IMR-90 (cell line): ENCODE results near the gene FAM20A. TPM values are rescaled to one million over a fixed set of nuclear protein-coding genes. Genes with fewer than 3 reads are reported as not detected.

Experiments used
- ATAC-seq: fragments of 200-7000 bp; cut with Tn5 transposase; 2 replicates; pipeline ENCODE4 v1.9.1; 2020; ENCODE audit warnings: low read depth, mild to moderate bottlenecking, moderate library complexity
- BruUV-seq: library from RNA; stranded (reverse); fragments of 400-500 nt; replicated peaks from 2 replicates; lab custom pipeline; 2021; lab: Mats Ljungman, UMichigan
- CTCF ChIA-PET: fragments of 300-600 bp; formaldehyde crosslinking; extraction: SDS; loops from one replicate; lab custom pipeline; 2021; ENCODE audit warnings: antibody characterized with exemption; lab: Yijun Ruan, JAX
- POLR2A ChIA-PET: fragments of 300-600 bp; sonication (Branson Sonifier 250); formaldehyde crosslinking; loops from one replicate; lab custom pipeline; 2022; ENCODE audit warnings: antibody characterized with exemption; ENCODE audit not compliant: unreplicated experiment; lab: Charles Lee
- DNase-seq: peaks from one replicate; pipeline ENCODE4 v3.0.0; 2013
- H2AFZ ChIP-seq: replicated peaks from 2 replicates; pipeline ENCODE3; 2013; ENCODE audit warnings: low read length, mild to moderate bottlenecking; ENCODE audit not compliant: poor library complexity
- H2AK5ac ChIP-seq: 2 replicates; pipeline ENCODE4 v1.6.1; 2013; ENCODE audit warnings: low read depth, low read length, inconsistent platforms
- H2AK9ac ChIP-seq: replicated peaks from 2 replicates; pipeline ENCODE3; 2013; ENCODE audit warnings: mild to moderate bottlenecking, low read depth, low read length, moderate library complexity; ENCODE audit not compliant: poor library complexity
- H2BK120ac ChIP-seq: 2 replicates; pipeline ENCODE4 v1.6.1; 2013; ENCODE audit warnings: low read depth, low read length, inconsistent platforms
- H2BK15ac ChIP-seq: 3 replicates; pipeline ENCODE4 v1.6.1; 2013; ENCODE audit warnings: low read depth, low read length, inconsistent platforms
- H2BK20ac ChIP-seq: 2 replicates; pipeline ENCODE4 v1.6.1; 2013; ENCODE audit warnings: low read depth, mild to moderate bottlenecking, inconsistent platforms, low read length, moderate library complexity
- H2BK5ac ChIP-seq: 2 replicates; pipeline ENCODE4 v1.6.1; 2013; ENCODE audit warnings: mild to moderate bottlenecking, low read depth, low read length, inconsistent platforms; ENCODE audit not compliant: poor library complexity, severe bottlenecking
- H3K14ac ChIP-seq: replicated peaks from 2 replicates; pipeline ENCODE4 v1.6.1; 2013; ENCODE audit warnings: low read depth, low read length, inconsistent platforms
- H3K18ac ChIP-seq: 2 replicates; pipeline ENCODE4 v1.6.1; 2013; ENCODE audit warnings: low read depth, low read length, control low read depth
- H3K23ac ChIP-seq: 2 replicates; pipeline ENCODE4 v1.6.1; 2013; ENCODE audit warnings: low read depth, low read length, inconsistent platforms
- H3K27ac ChIP-seq: 2 replicates; pipeline ENCODE4 v1.5.1; 2013; ENCODE audit warnings: mild to moderate bottlenecking, control low read depth, low read length; ENCODE audit not compliant: insufficient read depth
- H3K27me3 ChIP-seq: 2 replicates; pipeline ENCODE4 v1.6.1; 2013; ENCODE audit warnings: low read length; ENCODE audit not compliant: control insufficient read depth, insufficient read depth
- H3K36me3 ChIP-seq: 2 replicates; pipeline ENCODE4 v1.6.1; 2013; ENCODE audit warnings: low read length, mixed read lengths; ENCODE audit not compliant: control insufficient read depth, insufficient read depth
- H3K4ac ChIP-seq: 2 replicates; pipeline ENCODE4 v1.6.1; 2013; ENCODE audit warnings: low read depth, low read length, inconsistent platforms
- H3K4me1 ChIP-seq: 2 replicates; pipeline ENCODE4 v1.6.1; 2013; ENCODE audit warnings: low read length, mixed read lengths; ENCODE audit not compliant: control insufficient read depth, insufficient read depth
- H3K4me2 ChIP-seq: 2 replicates; pipeline ENCODE4 v1.6.1; 2013; ENCODE audit warnings: low read depth, mild to moderate bottlenecking, control low read depth, low read length, moderate library complexity
- H3K4me3 ChIP-seq: 2 replicates; pipeline ENCODE4 v1.5.1; 2013; ENCODE audit warnings: low read depth, mild to moderate bottlenecking, control low read depth, low read length, moderate library complexity; ENCODE audit not compliant: insufficient read depth
- H3K56ac ChIP-seq: 2 replicates; pipeline ENCODE4 v1.6.1; 2013; ENCODE audit warnings: low read length, inconsistent platforms; ENCODE audit not compliant: insufficient read depth; ENCODE audit errors: extremely low read depth
- H3K79me1 ChIP-seq, 2 experiments: 2 replicates each; pipeline ENCODE4 v1.6.1; 2013; ENCODE audit warnings: low read length in 2 of 2, inconsistent platforms in 1 of 2, low read depth in 1 of 2
- H3K9ac ChIP-seq: 2 replicates; pipeline ENCODE4 v1.6.1; 2013; ENCODE audit warnings: low read depth, low read length, control low read depth
- H3K9me1 ChIP-seq: 2 replicates; pipeline ENCODE4 v1.6.1; 2013; ENCODE audit warnings: low read length, inconsistent platforms; ENCODE audit not compliant: insufficient read depth
- H3K9me3 ChIP-seq: 2 replicates; pipeline ENCODE4 v1.6.1; 2013; ENCODE audit warnings: low read length; ENCODE audit not compliant: control insufficient read depth, insufficient read depth
- H4K20me1 ChIP-seq: 2 replicates; pipeline ENCODE4 v1.6.1; 2013; ENCODE audit warnings: low read length, inconsistent platforms; ENCODE audit not compliant: insufficient read depth
- H4K5ac ChIP-seq: 2 replicates; pipeline ENCODE4 v1.6.1; 2013; ENCODE audit warnings: mild to moderate bottlenecking, low read depth, low read length, control low read depth
- H4K8ac ChIP-seq, 2 experiments: 2 replicates each; pipeline ENCODE4 v1.6.1; 2013; ENCODE audit warnings: low read depth in 2 of 2, low read length in 2 of 2, control low read depth in 1 of 2, inconsistent platforms in 1 of 2
- H4K91ac ChIP-seq: 2 replicates; pipeline ENCODE4 v1.6.1; 2013; ENCODE audit warnings: low read depth, low read length, inconsistent platforms; ENCODE audit not compliant: insufficient read depth
- CTCF ChIP-seq: conservative IDR thresholded peaks from 2 replicates; pipeline ENCODE4 v1.5.1; 2012; ENCODE audit warnings: mild to moderate bottlenecking, low read depth, low read length, improper control_type of control experiment
- MXI1 ChIP-seq: IDR thresholded peaks from 2 replicates; pipeline ENCODE4 v1.6.1; 2012; ENCODE audit warnings: low read depth, mild to moderate bottlenecking, low read length, moderate library complexity, borderline replicate concordance
- RAD21 ChIP-seq: IDR thresholded peaks from 2 replicates; pipeline ENCODE4 v1.6.1; 2012; ENCODE audit warnings: low read length, improper control_type of control experiment
- RFX5 ChIP-seq: IDR thresholded peaks from 2 replicates; pipeline ENCODE4 v1.8.0; 2012; ENCODE audit warnings: low read depth, mild to moderate bottlenecking, low read length, moderate library complexity
- WGBS, 2 experiments: methylation state at CpG; one replicate each; pipeline versions ENCODE4 v1.1.5 to v1.1.7; 2013; ENCODE audit warnings: missing lambda C conversion rate in 2 of 2; ENCODE audit not compliant: insufficient read length in 1 of 2; ENCODE audit errors: extremely low coverage in 2 of 2; 5-methylcytosine and 5-hydroxymethylcytosine counted together
- dilution Hi-C: fragments of 300-500 bp; cut with HindIII; formaldehyde crosslinking; loops from one replicate; pipeline ENCODE4 v1.14.3; 2018; ENCODE audit warnings: low sequenced_read_pairs; ENCODE audit not compliant: unreplicated experiment
- in situ Hi-C: fragments of 300-500 bp; cut with MboI; formaldehyde crosslinking; loops from 3 replicates; pipeline ENCODE4 v1.14.3; 2019; ENCODE audit warnings: low sequenced_read_pairs, inconsistent platforms, mixed read lengths
- intact Hi-C: fragments of 100-400 bp; cut with micrococcal nuclease; formaldehyde crosslinking; loops from 2 replicates; pipeline ENCODE4 v1.10.0; 2022
- polyA plus RNA-seq, 3 experiments: library from polyadenylated mRNA; depleted of rRNA; stranded (reverse); fragments of >200 nt; gene quantifications; 2 replicates each; pipeline ENCODE4 v1.2.3, GENCODE V29; 2012; ENCODE audit warnings: low replicate concordance in 1 of 3
- total RNA-seq: library from RNA; depleted of rRNA; stranded (reverse); fragments of >200 nt; gene quantifications from 2 replicates; pipeline ENCODE4 v1.2.3, GENCODE V29; 2012

The FAM20A gene
- total and polyA plus RNA-seq, 2 of the 4 experiments (the other 2 are of a cell fraction) = not detected

- Histone ChIP-seq H2AFZ (no peak overlapping the region), H2AK5ac (no peak overlapping the region), H2BK120ac (no peak overlapping the region), H2AK9ac (no peak overlapping the region), H3K4ac (no peak overlapping the region), H3K36me3 (no peaks in the 10 kb centered on the region), H3K9ac (no peak overlapping the region), H3K9me1 (no peaks in the 10 kb centered on the region), H4K20me1 (no peaks in the 10 kb centered on the region), H3K14ac (no peak overlapping the region), H2BK15ac (no peak overlapping the region), H3K4me1 (no peaks in the 10 kb centered on the region), H4K5ac (no peak overlapping the region), H4K91ac (no peak overlapping the region), H2BK5ac (no peak overlapping the region), H3K9me3 (0 out of 2 replicates have a peak, but pooled peaks cover 3% of the 10 kb centered on the region), H3K23ac (no peak overlapping the region), H3K79me1 (no peaks in the 10 kb centered on the region), H2BK20ac (no peak overlapping the region), H4K8ac (no peak overlapping the region), H3K27me3 (peaks cover 3% of the 10 kb centered on the region), H3K27ac (no peak overlapping the region), H3K18ac (no peak overlapping the region), H3K56ac (no peak overlapping the region), H3K4me3 (no peak overlapping the region), H3K4me2 (no peak overlapping the region)
- ChIA-PET CTCF (no interaction called here), POLR2A (no interaction called here)
- no peak for TF ChIP-seq RAD21
- TF ChIP-seq RFX5 = no peak
- TF ChIP-seq MXI1 = no peak
- no peak for TF ChIP-seq CTCF
- ATAC-seq (no peak), DNase-seq (no peak)
- in situ Hi-C loops = no loop called here
- dilution Hi-C loops = no loop called here
- intact Hi-C loops = no loop called here
- no TSS peak for BruUV-seq
- no CpG with 5 or more reads among the region's 12 CpGs for WGBS, 2 experiments
These were observed 9.6 kb downstream of the FAM20A start for GRCh38 chr17:68591583-68591982.
